Activated CD4-positive, alpha-beta T cell treated with anti-CD3 and anti-CD28 coated beads, Interleukin-2, amount 50 U/mL, for 16 hours (primary cell): ENCODE data around the gene IFNL2.
"Not testable (repeated sequence)": the region's sequence is repeated elsewhere in the genome, so short reads cannot be mapped to it uniquely, and the experiment has no call there.

Source experiments
- DNase-seq: peaks from one replicate; pipeline ENCODE4 v3.0.0-alpha.2; 2020

The IFNL2 gene

DNA sequence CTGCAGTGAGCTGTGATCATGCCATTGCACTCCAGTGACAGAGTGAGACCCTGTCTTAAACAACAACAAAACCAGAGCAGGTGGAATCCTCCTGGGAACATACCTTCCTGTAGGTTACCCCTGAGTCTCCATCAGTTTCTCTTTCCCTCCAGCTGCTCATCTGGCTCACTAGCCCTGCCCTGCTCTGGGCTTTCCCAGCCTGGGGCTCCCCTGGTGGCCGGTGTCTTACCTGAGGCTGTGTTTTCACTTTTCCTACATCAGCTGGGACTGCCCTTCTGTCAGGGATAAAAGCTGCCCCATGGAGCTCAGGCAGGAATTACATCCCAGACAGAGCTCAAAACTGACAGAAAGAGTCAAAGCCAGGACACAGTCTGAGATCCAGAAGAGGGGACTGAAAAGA is at the start of gene IFNL2:
IFNL2 (plus strand) TSS at position 312 of the 400 bp plus-strand sequence. CDS start 173 bp downstream, outside the sequence.
- not testable (repeated sequence) for DNase-seq

GRCh38 chr19:39219108-39219507 is 49.1 kb upstream of the IFNL2 start:
- not testable (repeated sequence) for DNase-seq

DNA sequence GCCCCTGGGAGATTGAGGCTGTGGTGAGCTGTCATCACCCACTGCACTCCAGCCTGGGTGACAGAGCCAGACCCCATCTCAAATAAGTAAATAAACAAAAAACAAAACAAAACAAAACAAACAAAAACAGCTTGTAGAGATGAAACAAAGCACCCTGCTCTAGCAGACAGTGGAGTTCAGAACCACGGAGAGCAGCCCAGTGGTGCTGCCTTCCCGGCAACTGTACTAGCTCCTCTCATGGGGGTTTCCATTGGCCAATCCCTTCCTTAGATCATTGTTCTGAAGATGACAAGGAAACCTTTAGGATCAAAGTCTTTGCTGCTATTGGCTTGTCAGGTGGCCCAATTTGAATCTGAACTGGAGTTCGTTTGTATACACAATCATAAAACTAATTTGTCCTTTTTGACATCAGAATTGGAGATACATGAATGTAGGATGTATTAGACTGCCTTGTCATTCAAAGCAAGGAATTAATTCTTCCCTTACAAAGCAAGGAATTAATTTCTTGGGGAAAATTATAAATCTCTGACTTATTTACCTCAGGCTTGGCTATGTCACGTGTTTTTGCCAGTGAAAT is 44.4 kb upstream of the IFNL2 start:
- no peak for DNase-seq

GRCh38 chr19:39224910-39225309 is 43.3 kb upstream of the IFNL2 start:
- no peak for DNase-seq

GRCh38 chr19:39230096-39230764 is 38.0 kb upstream of the IFNL2 start:
- no peak for DNase-seq

- no peak for DNase-seq
These were observed 35.5 kb upstream of the IFNL2 start for GRCh38 chr19:39232708-39233107.

GRCh38 chr19:39236527-39236926 is 31.7 kb upstream of the IFNL2 start:
- DNase-seq: no peak

DNA sequence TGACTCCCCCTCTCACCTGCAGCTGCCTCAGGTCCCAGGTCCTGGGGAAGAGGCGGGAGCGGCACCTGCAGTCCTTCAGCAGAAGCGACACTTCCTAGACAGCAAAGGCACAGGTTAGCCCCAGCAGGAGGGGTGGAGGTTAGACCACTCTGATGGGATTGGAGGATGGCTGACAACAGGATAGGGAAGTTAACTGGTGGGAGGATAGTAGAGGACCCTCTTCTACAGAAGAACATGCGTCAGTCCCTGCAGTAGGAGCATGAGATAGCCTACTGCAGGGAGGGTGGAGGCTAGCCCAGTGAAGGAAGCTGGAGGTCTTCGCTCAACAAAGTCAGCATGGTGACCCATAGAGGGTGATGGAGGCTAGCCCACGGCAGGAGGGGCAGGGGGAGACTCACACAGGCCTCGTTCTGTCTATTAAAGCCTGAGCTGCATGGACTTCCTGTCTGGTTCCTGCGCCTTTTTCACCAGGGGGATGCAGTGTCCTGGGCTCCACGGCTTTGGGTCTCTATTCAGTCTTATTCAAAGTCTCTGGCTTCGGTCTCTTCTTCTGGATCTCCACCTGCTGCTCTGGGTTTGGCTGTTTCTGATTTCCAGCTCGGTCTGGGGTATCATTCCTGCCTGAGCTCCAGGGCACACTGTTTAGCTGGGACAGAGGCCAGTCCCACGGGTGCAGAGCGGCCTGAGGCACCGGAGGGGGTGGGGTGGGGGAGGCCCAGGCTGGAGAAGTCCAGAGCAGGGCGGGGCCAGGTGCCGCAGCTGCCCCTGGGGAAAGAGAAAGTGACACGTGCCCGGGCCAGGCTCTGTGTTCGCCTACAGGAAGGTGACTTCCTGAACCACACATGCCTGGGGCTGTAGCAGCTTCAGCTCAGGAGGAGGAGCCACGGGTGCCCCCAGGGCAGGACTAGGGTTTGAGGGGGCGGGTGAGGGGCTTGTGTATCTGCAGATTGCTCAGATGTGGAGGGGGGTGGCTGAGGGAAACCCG is 30.7 kb upstream of the IFNL2 start:
- DNase-seq: peak; percentile 57

DNA sequence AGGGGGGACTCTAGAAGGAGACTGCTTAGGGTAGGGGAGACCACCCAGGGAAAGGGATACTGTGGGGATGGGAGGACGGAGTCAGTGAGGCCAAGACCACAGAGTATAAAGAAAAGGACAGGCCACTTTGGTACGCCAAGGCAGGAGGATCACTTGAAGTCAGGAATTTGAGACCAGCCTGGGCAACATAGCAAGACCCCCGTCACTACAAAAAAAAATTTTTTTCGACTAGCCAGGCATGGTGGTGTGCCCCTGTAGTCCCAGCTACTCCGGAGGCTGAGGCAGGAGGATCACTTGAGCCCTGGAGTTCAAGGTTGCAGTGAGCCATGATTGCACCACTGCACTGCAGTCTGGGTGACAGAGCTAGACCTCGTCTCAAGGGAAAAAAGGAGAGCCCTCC is 30.0 kb upstream of the IFNL2 start:
- DNase-seq: no peak

GRCh38 chr19:39238944-39239343 is 29.3 kb upstream of the IFNL2 start:
- DNase-seq: no peak

DNA sequence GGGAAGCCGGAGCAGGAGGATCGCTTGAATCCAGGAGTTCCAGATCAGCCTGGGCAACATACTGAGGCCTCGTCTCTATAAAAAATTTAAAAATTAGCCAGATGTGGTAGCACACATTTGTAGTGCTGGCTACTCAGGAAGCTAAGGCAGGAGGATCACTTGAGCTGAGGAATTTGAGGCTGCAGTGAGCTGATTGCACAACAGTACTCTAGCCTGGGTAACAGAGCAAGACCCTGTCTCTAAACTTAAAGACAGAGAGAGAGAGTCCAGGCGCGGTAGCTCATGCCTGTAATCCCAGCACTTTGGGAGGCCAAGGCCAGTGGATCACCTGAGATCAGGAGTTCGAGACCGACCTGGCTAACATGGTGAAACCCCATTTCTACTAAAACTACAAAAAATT is 27.8 kb upstream of the IFNL2 start:
- no peak for DNase-seq

DNA sequence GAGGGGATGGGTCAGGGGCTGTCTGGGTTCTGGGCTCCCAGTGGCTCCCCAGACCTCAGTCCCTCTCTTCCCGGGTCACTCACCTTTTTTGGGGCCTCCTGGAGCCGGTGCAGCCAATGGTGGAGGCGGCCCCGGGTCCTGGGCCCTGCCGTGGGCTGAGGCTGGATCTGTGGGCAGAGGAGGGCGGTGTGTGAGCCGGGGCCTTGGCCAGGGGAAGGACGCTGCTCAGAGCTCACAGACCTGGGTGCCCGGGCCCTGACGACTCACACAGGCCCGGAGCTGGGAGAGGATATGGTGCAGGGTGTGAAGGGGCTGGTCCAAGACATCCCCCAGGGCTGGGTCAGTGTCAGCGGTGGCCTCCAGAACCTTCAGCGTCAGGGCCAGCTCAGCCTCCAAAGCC is 24.5 kb upstream of the IFNL2 start:
- not testable (repeated sequence) for DNase-seq

DNA sequence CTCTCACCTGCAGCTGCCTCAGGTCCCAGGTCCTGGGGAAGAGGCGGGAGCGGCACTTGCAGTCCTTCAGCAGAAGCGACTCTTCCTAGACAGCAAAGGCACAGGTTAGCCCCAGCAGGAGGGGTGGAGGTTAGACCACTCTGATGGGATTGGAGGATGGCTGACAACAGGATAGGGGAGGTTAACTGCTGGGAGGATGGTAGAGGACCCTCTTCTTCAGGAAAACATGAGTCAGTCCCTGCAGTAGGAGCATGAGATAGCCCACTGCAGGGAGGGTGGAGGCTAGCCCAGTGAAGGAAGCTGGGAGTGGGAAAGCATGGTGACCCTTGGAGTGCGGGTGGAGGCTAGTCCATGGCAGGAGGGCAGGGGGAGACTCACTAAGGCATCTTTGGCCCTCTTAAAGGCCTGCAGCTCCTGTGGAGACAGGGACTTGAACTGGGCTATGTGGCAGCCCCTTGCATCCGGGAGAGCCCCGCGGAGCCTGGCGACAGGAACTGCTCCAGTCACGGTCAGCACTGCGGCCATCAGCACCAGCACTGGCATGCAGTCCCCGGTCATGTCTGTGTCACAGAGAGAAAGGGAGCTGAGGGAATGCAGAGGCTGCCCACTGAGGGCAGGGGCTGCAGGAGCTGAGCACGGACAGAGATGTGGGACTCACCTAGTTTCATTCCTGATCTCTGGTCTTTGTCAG is 23.6 kb upstream of the IFNL2 start, which contains the start of gene IFNL3:
IFNL3 (minus strand) TSS at position 597 of the 691 bp plus-strand sequence; CDS start at position 558, 39 bp downstream.
- DNase-seq: not testable (repeated sequence)

DNA sequence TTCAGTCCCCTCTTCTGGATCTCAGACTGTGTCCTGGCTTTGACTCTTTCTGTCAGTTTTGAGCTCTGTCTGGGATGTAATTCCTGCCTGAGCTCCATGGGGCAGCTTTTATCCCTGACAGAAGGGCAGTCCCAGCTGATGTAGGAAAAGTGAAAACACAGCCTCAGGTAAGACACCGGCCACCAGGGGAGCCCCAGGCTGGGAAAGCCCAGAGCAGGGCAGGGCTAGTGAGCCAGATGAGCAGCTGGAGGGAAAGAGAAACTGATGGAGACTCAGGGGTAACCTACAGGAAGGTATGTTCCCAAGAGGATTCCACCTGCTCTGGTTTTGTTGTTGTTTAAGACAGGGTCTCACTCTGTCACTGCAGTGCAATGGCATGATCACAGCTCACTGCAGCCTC is 23.0 kb upstream of the IFNL2 start:
- not testable (repeated sequence) for DNase-seq

DNA sequence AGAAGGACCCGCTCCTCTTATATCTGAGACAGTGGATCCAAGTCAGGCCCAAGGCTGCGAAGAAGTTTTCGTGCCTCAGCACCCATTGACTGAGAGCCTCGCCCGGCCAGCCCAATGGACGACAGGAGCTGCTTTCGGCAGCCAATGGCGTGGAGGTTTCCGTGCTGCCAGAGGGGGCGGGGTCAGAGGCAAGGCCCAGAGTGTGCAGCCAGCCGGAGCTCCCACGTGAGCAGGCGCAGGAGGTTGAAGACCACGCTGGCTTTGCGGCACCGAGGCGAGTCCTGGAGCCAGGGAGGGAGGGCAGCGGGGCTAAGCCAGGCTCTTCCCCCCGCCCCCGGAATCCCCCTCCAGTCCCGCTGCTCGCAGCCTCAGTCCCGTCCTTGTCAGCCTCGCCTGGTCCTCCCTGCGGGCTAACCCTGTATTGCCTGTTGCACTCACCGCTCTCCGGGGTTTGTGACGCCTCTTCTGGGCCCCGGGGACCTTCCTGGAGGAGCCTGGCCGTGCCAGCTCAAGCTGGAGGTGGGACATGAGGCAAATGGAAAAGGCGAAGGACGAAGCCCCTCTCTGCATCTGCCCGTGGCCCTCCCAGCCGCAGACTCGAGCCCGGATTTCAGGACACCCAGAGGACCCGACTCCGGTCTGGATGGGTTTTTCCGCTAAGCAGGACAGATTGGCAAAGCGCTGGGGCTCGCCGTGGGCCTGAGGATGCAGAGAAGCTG is 21.1 kb upstream of the IFNL2 start:
- peak; percentile 17 for DNase-seq

DNA sequence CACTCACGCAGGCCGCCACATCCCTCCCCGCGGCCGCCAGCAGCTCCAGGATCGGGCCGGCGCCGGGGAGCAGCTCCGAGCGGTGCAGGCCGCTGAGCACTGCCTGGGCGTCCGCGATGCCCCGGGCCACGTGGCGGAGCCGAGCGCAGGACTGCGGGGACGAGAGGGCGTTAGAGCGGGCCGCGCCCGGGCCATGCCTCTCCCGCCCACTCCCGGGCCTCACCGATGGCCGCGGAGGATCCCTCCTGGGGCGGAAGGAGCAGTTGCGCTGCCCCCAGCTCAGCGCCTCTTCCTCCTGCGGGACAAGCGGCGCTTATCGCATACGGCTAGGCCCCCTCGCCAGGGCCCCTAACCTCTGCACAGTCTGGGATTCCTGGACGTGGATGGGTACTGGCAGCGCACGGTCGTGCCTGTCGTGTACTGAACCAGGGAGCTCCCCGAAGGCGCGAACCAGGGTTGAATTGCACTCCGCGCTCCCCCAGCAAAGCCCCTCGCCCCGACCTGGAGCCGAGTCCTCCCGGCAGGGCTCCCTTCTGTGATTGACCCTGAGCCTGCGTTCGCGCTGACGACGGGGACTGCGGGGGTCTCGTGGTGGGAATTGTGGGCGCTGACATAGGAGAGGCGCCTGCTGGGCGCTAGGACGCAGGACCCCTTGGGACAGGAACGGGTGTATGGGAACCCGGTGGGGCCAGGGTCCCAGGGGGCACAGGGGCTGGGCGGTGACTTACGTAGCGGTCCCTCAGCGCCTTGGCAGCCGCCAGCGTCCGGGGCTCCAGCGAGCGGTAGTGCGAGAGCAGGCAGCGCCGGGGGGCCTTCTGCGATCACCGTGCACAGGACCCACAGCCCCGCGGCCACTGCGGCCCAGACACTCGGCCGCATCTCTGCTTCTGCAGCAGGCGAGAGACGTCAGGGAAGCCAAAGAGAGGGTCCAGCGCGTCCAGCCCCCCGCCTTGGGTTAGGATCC is 20.2 kb upstream of the IFNL2 start:
- DNase-seq: no peak

DNA sequence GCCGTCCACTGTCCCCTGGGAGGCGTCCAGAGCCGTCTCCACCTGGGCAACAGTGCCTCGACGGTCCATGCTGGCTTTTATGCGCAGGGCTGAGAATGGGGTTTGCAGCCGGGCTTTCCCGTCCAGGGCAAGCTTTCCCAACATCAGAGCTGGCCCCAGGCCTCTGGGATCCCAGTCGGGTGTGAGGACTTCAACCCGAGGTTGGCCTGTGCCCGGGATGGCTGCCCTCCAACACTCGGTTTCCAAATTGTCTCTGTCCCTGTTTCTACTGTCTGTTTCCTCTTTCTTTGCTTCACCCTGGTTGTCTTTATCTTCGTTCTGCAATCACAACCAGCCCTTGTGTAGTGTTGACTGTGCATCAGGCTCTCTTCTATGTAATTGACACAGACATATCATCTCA is 19.4 kb upstream of the IFNL2 start, which contains the start of gene IFNL4:
IFNL4 (minus strand) TSS at position 51 of the 400 bp plus-strand sequence.
- DNase-seq: no peak

DNA sequence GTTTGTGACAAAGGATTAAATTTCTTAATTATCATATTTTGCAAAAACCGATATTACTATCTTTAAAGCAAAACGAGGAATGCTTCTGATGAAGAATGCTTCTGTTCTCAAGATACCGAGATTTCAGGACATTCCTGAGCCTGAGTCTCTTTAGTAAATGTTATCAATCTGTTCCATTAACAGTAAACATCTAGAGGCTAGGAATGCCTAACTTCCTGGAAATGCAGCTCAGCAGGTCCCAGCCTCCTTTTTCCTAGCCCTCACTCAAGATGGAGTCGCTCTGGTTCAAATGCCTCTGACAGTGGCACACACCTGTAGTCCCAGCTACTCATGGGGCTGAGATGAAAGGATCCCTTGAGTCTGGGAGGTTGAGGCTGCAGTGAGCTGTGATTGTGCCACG is 17.1 kb upstream of the IFNL2 start:
- no peak for DNase-seq

DNA sequence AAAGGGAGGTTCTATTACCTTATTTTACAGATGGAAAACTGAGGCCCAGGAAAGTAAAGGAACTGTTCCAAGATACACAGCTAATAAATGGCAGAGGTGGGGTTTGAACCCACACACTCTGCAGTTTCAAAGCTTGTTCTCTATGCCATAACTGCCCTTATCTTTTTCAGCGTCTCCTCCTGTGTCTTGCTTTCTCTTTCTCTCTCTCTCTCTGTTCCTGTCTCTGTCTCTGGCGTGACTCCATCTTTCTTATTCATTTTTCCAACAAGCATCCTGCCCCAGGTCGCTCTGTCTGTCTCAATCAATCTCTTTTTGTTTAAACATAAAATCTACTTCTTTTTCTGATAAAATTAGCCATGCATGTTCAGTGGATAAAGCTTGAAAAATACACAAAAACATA is 16.4 kb upstream of the IFNL2 start:
- no peak for DNase-seq

- no peak for DNase-seq
These were observed 15.7 kb upstream of the IFNL2 start for GRCh38 chr19:39252458-39252857.
